NCI-H2227 (cell line): ENCODE measurements around the gene IGSF23.
A peak's percentile ranks its signal among the peaks of the same experiment; 100 is the strongest.
"Not testable (repeated sequence)": the region's sequence is repeated elsewhere in the genome, so short reads cannot be mapped to it uniquely, and the experiment has no call there.

Source experiments
- DNase-seq: peaks from one replicate; lab custom pipeline; 2025; ENCODE audit not compliant: unreplicated experiment; lab: John Stamatoyannopoulos, UW

The IGSF23 gene

DNA sequence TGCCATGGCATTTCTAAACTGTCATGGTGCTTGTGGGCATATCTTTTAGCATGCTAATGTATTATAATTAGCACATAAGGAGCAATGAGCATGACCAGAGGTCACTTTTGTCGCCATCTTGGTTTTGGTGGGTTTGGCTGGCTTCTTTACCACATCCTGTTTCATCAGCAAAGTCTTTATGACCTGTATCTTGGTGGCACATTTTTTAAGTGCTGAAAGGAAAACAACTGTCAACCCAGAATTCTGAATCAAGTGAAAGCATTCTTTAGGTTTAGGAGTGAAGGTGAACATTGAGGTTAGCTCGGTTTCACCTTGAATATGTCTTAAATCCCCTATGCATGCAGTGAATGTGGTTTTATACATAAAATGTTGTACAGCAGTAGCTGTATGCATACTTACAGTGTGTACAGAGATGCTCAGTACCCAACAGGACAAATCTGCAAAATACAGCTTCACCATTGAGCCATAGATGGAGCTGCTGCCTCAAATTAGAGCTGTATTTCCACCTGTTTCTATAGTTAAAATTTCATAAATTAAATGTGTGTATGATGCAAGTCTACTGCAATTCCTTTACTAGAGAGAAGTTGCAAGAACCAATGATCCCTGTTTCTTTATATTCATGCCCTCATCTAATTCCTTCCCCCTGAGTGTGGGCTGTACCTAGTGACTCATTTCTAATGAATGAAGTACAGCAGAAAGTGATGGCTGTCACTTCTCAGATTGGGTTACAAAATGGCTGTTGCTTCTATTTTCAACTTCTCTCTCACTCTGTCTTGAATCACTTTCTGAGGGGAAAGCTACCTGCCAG, 25.2 kb upstream of the IGSF23 start:
- DNase-seq = no peak

DNA sequence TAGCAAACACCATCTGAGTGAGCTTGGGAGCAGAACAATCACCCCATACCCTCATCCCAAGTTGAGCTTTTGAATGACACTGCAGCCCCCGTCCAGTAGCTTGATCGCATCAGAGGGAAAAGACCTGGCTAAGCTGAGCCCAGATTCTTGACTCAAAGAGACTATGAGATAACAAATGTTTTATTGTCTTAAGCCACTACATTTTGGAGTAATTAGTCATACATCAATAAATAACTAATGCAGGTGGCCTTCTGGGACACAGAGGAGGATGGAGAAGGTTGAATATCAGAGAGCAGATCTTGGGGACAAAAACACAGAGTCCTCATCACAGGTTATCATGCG, 24.6 kb upstream of the IGSF23 start:
- no peak for DNase-seq

DNA sequence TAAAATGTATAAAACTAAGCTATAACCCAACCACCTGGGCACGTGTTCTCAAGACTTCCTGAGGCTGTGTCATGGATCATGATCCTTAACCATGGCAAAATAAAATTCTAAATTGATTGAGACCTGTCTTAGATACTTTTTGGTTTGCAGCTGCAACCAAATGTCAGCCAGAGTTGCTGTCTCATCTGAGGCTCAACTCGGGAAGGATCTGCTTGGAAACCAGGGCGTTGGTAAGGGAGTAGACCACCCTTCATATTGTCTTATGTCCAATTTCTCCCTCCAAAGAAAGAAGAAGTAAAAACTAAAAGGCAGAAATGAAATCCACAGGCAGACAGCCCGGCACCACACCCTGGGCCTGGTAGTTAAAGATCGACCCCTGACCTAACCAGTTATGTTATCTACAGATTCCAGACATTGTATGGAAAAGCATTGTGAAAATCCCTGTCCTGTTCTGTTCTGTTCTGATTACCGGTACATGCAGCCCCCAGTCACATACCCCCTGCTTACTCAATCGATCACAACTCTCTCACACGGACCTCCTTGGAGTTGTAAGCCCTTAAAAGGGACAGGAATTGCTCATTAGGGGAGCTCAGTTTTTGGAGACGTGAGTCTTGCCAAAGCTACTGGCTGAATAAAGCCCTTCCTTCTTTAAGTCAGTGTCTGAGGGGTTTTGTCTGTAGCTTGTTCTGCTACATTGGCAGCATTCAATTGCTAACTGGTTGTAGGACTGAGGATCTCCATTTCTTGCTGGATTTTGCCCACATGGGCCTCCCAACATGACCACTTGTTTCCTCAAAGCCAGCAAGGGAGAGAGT, 22.9 kb upstream of the IGSF23 start:
- DNase-seq = no peak

- not testable (repeated sequence) for DNase-seq
These were observed 21.9 kb upstream of the IGSF23 start for GRCh38 chr19:44591340-44591993.

DNA sequence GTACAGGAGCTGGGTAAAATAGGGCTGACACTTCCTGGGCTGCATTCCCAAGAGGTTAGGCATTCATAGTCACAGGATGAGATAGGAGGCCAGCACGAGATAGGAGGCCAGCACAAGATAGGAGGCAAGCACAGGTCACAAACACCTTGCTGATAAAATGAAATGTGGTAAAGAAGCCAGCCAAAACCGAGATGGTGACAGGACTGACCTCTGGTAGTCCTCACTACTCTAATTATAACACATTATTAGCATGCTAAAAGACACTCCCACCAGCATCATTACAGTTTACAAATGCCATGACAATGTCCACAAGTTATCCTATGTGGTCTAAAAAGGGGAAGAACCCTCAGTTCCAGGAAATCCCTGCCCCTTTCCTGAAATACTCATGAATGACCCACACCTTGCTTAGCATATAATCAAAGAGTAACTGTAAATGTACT, 20.9 kb upstream of the IGSF23 start:
- no peak for DNase-seq

DNA sequence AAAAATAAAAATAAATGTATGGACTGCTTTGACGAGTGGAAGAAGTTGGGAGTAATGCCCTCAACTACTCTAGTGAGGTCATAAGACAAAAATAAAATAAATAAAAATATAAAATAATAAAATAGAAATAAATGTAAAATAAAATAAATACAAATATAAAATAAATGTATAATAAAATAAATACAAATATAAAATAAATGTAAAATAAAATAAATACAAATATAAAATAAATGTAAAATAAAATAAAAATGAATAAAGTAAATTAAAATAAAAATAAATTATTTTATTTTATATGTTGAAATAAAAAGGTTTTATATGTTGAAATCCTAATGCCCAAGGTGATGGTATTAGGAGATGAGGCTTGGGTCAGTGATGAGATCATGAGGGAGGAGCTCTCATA, 20.1 kb upstream of the IGSF23 start:
- DNase-seq = no peak

GRCh38 chr19:44593866-44594266, 19.5 kb upstream of the IGSF23 start:
- DNase-seq = not testable (repeated sequence)

- no peak for DNase-seq
These were observed 16.8 kb upstream of the IGSF23 start for GRCh38 chr19:44596428-44597130.

DNA sequence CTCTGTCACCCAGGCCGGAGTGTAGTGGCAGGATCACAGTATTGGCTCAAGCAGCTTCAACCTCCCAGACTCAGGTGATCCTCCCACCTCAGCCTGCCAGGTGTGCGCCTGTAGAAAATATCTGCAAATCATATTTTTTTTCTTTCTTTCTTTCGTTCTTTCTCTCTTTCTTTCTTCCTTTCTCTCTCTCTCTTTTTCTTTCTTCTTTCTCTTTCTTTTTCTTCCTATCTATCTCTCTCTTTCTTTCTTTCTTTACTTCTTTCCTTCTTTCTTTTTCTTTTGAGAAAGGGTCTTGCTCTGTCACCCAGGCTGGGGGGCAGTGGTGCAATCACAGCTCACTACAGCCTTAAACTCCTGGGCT, 16.3 kb upstream of the IGSF23 start:
- DNase-seq = no peak

GRCh38 chr19:44598355-44598754, 15.0 kb upstream of the IGSF23 start:
- no peak for DNase-seq

GRCh38 chr19:44598880-44599279, 14.5 kb upstream of the IGSF23 start:
- no peak for DNase-seq

DNA sequence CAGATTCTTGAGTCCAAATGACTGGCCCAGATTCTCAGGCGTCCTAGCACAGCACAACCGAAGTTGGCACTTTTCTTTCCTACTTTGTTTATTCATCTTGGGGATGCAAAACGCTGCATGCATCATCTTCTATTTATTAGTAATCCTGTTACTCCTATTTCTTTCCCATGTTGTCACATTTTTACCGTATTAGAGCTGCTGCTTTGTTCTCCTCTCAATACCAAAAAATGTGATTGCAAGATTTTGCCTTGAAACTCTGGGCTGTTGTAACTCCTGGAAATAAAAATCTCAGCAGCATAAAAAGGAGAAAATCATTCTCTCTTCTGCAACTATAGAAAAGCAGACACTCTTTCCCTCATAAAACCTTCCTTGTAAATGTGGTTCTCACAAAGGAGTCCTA, 12.9 kb upstream of the IGSF23 start:
- no peak for DNase-seq

DNA sequence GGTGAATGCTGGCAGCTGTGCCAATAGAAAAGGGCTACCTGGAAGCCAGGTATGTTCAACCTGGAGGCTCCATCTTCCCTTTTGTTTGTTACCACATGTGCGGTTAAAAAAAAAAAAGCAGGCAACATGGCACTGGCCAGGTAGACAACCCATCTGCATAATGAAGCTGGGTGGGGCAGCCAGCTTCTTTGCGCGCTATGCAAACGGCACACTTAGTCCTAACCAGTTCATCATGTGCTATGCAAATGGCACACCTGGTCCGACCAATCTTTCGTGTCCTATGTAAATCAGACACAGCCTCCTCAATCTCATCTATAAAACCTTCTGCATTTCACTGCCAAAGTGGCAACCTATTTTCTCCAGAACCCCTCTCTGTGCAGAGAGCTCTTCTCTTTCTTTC, 11.3 kb upstream of the IGSF23 start:
- DNase-seq = no peak

- DNase-seq = no peak
These were observed 10.0 kb upstream of the IGSF23 start for GRCh38 chr19:44603201-44603945.

DNA sequence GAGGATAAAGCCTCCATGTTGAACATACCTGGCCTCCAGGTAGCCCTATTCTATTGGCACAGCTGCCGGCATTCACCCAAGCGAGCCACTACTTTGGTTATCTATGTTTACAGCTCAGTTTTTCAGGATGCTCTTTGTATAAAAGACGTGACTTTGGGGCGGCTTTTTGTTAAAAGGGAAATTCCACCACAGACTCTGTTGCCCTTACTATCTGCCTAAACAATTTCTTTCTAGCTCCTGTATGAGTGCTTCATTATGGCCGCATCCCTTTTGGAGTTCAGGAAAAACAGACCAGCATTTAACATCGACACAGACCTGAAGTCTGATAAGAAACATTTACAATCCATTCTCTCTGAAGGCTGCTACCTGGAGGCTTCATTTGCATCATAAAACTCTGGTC, 9.1 kb upstream of the IGSF23 start:
- no peak for DNase-seq

DNA sequence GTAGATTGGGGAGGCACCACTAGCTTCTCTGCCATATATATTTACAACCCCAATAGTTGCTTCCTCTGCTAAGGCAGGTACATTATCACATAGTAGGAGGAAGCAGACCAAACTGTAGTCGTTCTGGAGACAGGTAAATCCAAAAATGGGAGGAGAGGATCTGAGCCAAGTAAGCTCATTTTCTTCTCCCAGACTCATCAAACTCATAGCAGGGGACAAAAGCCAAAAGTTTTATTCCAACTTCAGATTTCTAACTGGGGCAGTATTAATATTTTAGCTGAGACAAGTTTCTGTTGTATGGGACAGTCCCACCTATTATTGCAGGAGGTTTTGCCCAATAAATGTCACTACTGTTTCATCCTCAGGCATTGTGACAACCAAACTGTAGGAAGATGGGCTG, 7.8 kb upstream of the IGSF23 start:
- no peak for DNase-seq

GRCh38 chr19:44607049-44607448, 6.3 kb upstream of the IGSF23 start:
- no peak for DNase-seq

- no peak for DNase-seq
These were observed 5.4 kb upstream of the IGSF23 start for GRCh38 chr19:44607917-44608316.

GRCh38 chr19:44608391-44608821, 5.0 kb upstream of the IGSF23 start:
- peak; percentile 2 for DNase-seq

GRCh38 chr19:44609219-44609618, 4.1 kb upstream of the IGSF23 start:
- no peak for DNase-seq

- not testable (repeated sequence) for DNase-seq
These were observed 2.9 kb upstream of the IGSF23 start for GRCh38 chr19:44610497-44610896.
